Measurements from ENCODE around the gene SRGAP1.
A peak's percentile ranks its signal among the peaks of the same experiment; 100 is the strongest.
"Not testable (repeated sequence)": the region's sequence is repeated elsewhere in the genome, so short reads cannot be mapped to it uniquely, and the experiment has no call there.

SRGAP1 gene

GRCh38 chr12:64061868-64062375, 217.4 kb downstream of the SRGAP1 start:
- DNase-seq: no peak

GRCh38 chr12:64063121-64063520, 218.6 kb downstream of the SRGAP1 start:
- DNase-seq: no peak

GRCh38 chr12:64064240-64064639, 219.7 kb downstream of the SRGAP1 start:
- DNase-seq: no peak

GRCh38 chr12:64064706-64065105, 220.2 kb downstream of the SRGAP1 start:
- DNase-seq: no peak

GRCh38 chr12:64065881-64066451, 221.5 kb downstream of the SRGAP1 start:
- no peak for DNase-seq

- no peak for DNase-seq
Measured at GRCh38 chr12:64066776-64067175, 222.3 kb downstream of the SRGAP1 start.

GRCh38 chr12:64070454-64070853, 226.0 kb downstream of the SRGAP1 start:
- no peak for DNase-seq

GRCh38 chr12:64072916-64073575, 228.5 kb downstream of the SRGAP1 start:
- no peak for DNase-seq

GRCh38 chr12:64076565-64076964, 232.1 kb downstream of the SRGAP1 start:
- DNase-seq: not testable (repeated sequence)

- peak; percentile 22 for DNase-seq
Measured at GRCh38 chr12:64077922-64078321, 233.4 kb downstream of the SRGAP1 start.

GRCh38 chr12:64080319-64081007, 236.0 kb downstream of the SRGAP1 start:
- DNase-seq: no peak

GRCh38 chr12:64081008-64081404, 236.5 kb downstream of the SRGAP1 start:
- DNase-seq: no peak

- no peak for DNase-seq
Measured at GRCh38 chr12:64082116-64082515, 237.6 kb downstream of the SRGAP1 start.

- DNase-seq: no peak
Measured at GRCh38 chr12:64082866-64083268, 238.4 kb downstream of the SRGAP1 start.

- peak; percentile 6 for DNase-seq
Measured at GRCh38 chr12:64083285-64084210, 239.0 kb downstream of the SRGAP1 start.

- DNase-seq: no peak
Measured at GRCh38 chr12:64085154-64085553, 240.7 kb downstream of the SRGAP1 start.

- DNase-seq: no peak
Measured at GRCh38 chr12:64085996-64086395, 241.5 kb downstream of the SRGAP1 start.

GRCh38 chr12:64086946-64087345, 242.4 kb downstream of the SRGAP1 start:
- no peak for DNase-seq

GRCh38 chr12:64087761-64088160, 243.3 kb downstream of the SRGAP1 start:
- DNase-seq: no peak

- peak; percentile 91 for DNase-seq
Measured at GRCh38 chr12:64088431-64089349, 244.2 kb downstream of the SRGAP1 start.

- no peak for DNase-seq
Measured at GRCh38 chr12:64090047-64090446, 245.5 kb downstream of the SRGAP1 start.

GRCh38 chr12:64091186-64091585, 246.7 kb downstream of the SRGAP1 start:
- DNase-seq: no peak

All from OCI-M1 (cell line).